Loucy (cell line): Measurements from ENCODE around the gene PAGE1.

Experiments
- CTCF ChIP-seq: fragments of 200-600 bp; sonication (generic); conservative IDR thresholded peaks from 2 replicates; pipeline ENCODE4 v1.5.1; 2014; ENCODE audit warnings: mild to moderate bottlenecking, antibody characterized with exemption, low read length
- EZH2phosphoT487 ChIP-seq: fragments of 200-600 bp; IDR thresholded peaks from 2 replicates; pipeline ENCODE4 v1.6.1; 2018; ENCODE audit warnings: antibody characterized with exemption, mild to moderate bottlenecking, moderate library complexity, borderline replicate concordance

DNA sequence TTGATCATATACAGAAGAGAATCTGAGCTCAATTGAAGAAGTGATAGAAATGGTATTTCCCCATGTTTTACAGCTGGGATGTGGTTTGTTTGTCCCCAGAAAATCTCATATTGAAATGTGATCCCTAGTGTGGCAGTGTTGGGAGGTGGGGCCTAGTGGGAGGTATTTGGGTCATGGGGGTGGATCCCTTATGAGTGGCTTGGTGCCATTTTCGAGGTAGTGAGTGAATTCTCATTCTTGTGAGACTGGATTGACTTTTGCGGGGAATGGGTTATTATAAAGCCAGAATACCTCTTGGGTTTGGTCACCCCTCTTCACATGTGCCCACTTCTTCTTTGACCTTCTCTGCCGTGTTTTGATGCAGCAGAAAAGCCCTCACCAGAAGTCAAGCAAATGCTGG lies 29.6 kb upstream of the PAGE1 start:
- no peak for TF ChIP-seq CTCF
- TF ChIP-seq EZH2phosphoT487 = no peak
